D721Med (cell line): ENCODE measurements around the gene NALCN.

Experiments used
- DNase-seq: peaks from one replicate; pipeline ENCODE4 v3.0.0; 2011; ENCODE audit warnings: low spot score; ENCODE audit not compliant: insufficient read length
- FAIRE-seq: peaks from 2 replicates; lab custom pipeline; 2011; peaks lifted over from hg19 to GRCh38; lab: Jason Lieb, UNC
- TF ChIP-seq, protein P1 (sequence below): IDR thresholded peaks from 2 replicates; pipeline ENCODE4 v1.5.1; 2012; ENCODE audit warnings: mild to moderate bottlenecking, control low read depth; ENCODE audit not compliant: insufficient read depth; ENCODE audit errors: missing control alignments

NALCN gene

DNA sequence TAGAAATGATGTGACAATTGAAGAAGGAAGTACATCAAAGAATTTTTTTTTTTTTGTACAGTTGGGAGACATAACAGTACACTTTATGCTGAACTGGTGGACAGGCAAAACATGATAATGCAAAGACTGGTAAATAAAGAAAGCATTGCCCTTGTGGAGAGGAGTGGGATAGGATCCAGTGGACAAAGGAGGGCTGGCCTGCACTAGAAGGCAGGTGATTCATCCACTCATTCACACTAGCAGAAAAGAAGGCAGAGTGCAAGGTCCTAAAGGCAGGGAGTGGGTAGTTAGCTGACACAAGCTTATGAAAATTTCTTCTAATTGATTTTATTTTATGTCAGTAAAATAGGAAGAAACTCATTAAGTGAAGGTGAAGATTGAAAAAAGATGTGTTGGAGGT is 17.6 kb upstream of the NALCN start:
- TF ChIP-seq, protein P1, sequence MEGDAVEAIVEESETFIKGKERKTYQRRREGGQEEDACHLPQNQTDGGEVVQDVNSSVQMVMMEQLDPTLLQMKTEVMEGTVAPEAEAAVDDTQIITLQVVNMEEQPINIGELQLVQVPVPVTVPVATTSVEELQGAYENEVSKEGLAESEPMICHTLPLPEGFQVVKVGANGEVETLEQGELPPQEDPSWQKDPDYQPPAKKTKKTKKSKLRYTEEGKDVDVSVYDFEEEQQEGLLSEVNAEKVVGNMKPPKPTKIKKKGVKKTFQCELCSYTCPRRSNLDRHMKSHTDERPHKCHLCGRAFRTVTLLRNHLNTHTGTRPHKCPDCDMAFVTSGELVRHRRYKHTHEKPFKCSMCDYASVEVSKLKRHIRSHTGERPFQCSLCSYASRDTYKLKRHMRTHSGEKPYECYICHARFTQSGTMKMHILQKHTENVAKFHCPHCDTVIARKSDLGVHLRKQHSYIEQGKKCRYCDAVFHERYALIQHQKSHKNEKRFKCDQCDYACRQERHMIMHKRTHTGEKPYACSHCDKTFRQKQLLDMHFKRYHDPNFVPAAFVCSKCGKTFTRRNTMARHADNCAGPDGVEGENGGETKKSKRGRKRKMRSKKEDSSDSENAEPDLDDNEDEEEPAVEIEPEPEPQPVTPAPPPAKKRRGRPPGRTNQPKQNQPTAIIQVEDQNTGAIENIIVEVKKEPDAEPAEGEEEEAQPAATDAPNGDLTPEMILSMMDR: no peak
- FAIRE-seq: no peak
- DNase-seq: no peak

DNA sequence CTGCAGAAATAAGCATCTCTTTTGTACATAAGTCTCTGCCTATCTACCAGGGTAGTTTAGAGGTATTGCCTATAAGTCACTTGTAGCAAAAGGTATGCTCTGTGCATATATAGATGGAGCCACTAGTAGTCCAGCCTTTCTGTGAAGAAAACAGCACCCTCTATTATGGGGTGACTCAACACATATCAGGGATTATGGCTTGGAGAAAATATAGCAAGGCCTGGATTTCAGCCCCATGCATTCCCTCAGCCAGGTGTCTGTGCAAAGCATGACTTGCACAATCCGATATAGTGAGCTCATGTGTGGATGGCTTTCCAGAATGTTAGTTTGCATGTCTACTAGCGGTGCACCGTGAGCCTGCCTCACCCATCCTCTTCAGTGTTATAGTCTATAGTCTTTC is 13.4 kb upstream of the NALCN start:
- TF ChIP-seq, protein P1: no peak
- no peak for DNase-seq
- FAIRE-seq: no peak

DNA sequence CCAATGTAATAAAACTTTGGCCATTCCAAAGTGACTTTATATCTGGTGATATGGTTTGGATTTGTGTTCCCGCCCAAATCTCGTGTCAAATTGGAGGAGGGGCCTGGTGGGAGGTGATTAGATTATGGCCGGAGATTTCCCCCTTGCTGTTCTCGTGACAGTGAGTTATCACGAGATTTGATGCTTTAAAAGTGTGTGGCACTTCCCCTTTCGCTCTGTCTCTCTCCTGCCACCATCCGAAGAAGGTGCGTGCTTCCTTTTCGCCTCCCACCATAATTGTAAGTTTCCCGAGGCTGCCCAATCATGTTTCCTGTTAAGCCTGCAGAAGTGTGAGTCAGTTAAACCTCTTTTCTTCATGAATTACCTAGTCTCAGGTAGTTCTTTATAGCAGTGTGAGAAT is 9.3 kb upstream of the NALCN start:
- DNase-seq (no peak), FAIRE-seq (no peak)
- TF ChIP-seq, protein P1: no peak

DNA sequence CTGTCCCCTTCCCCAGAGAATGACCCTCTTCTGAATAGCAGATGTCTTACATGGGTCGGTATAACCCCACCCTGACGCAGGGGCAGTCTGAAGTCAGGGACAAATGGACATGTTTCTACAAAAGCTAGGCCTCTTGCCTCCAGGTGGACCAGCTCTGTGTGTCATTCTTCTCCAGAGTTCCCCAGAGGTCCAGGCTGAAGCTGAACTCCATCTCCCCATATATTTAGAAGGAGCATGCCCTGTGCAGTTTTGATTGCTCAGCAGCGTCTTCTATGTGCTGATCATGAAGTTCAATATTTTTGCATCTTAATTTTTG is 8.8 kb upstream of the NALCN start:
- FAIRE-seq: no peak
- TF ChIP-seq, protein P1: no peak
- DNase-seq: no peak

DNA sequence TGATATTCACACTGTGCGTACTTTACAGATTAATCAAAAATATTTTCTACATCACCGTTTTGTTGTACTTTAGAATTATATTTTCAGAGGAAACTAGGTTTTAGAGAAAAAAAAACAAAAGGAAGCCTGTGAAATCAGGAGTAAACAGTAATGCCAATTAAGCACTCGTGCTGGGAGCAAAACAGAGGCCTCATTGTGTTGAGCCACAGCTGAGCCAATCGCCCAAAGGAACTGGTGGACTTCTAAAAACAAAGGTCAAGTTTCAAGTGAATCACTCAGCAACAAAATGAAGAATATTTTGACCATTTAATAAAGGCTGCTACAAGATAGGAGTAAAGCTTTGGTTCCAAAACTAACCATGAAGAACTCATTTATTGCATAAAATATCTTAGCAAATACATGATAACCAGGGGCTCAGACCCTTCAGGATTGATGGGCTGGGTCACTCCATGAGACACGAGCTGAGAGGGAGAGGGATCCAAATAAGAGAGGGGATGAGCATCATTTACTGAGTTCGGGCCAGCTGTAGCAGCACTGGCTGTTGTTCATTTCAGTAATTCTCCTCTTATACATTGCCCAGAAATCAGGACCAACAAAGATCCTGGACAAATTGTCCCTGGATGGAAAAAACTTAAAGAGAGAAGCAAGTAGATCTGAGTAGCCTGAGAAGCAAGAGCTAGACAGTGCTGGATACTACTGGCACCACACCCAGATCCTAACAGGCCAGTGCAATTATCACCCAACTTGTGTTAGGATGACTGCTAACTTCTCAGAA is 8.3 kb upstream of the NALCN start:
- DNase-seq (no peak), FAIRE-seq (no peak)
- TF ChIP-seq, protein P1: no peak

DNA sequence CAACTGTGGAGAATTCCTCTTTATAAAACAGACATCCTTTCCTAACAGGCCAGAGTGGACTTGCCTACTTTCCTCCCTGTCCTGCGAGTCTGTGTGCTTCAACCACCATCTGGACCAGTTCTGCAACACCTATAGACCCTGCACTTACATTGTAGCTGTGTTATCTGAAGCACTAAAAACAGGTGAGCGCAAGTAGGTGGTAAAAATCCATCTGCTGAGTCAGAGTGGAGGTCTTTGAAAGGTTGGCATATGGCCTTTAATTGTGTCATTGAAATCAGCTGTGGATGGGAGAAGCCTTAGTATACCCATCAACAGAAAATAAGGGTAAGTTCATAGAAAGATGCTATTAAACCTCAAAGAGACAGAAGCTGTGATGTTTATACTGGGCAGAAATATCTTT is 7.6 kb upstream of the NALCN start:
- DNase-seq (no peak), FAIRE-seq (no peak)
- TF ChIP-seq, protein P1: no peak

DNA sequence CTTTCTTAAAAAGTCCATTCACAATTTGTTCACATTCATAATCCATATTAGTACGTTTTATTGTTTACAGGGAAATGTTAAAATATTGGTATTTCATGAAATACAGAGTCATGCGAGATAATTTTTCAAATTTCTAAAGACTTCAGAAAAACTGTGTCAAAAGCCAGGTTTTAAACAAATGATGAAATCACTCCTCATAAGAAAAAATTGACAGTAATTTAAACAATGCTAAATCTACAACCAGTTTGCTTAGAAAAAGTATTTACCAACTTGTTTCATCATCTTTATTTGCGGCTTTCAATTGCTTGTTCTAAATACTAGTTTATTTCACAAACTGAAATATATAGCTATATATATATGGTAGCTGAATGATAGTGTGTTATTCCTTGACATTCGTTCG is 1.2 kb upstream of the NALCN start:
- TF ChIP-seq, protein P1: no peak
- DNase-seq: no peak
- FAIRE-seq: no peak
